RWPE2 (cell line): Measurements from ENCODE around the gene KIF21B.
A peak's percentile ranks its signal among the peaks of the same experiment; 100 is the strongest.
"Not testable (repeated sequence)": the region's sequence is repeated elsewhere in the genome, so short reads cannot be mapped to it uniquely, and the experiment has no call there.

Experiments used
- ATAC-seq: fragments of 200-7000 bp; cut with Tn5 transposase; 3 replicates; pipeline ENCODE4 v1.9.1; 2021; ENCODE audit warnings: low read depth
- DNase-seq: peaks from one replicate; pipeline ENCODE4 v3.0.0-alpha.2; 2020; ENCODE audit warnings: low spot score
- H3K27ac ChIP-seq: fragments of 450-650 bp; 2 replicates; pipeline ENCODE4 v1.5.1; 2017; ENCODE audit warnings: mild to moderate bottlenecking; ENCODE audit not compliant: poor library complexity, severe bottlenecking
- H3K27me3 ChIP-seq: fragments of 250-450 bp; sonication (Bioruptor Pico); 2 replicates; pipeline ENCODE4 v1.5.1; 2021; ENCODE audit warnings: mild to moderate bottlenecking, moderate library complexity; ENCODE audit not compliant: insufficient read depth, poor library complexity, severe bottlenecking
- H3K36me3 ChIP-seq: fragments of 250-450 bp; sonication (Bioruptor Pico); 2 replicates; pipeline ENCODE4 v1.5.1; 2020; ENCODE audit warnings: low read depth, mild to moderate bottlenecking, moderate library complexity
- H3K4me1 ChIP-seq: fragments of 250-450 bp; sonication (Bioruptor Pico); 2 replicates; pipeline ENCODE4 v1.5.1; 2021; ENCODE audit warnings: mild to moderate bottlenecking, moderate library complexity; ENCODE audit not compliant: insufficient read depth, poor library complexity, severe bottlenecking
- H3K4me3 ChIP-seq: fragments of 250-450 bp; sonication (Bioruptor Pico); 2 replicates; pipeline ENCODE4 v1.5.1; 2021; ENCODE audit warnings: mild to moderate bottlenecking, moderate library complexity; ENCODE audit not compliant: severe bottlenecking
- H3K9me3 ChIP-seq: fragments of 250-450 bp; sonication (Bioruptor Pico); 2 replicates; pipeline ENCODE4 v1.5.1; 2021; ENCODE audit warnings: mild to moderate bottlenecking, moderate library complexity; ENCODE audit not compliant: severe bottlenecking
- CTCF ChIP-seq: fragments of 450-650 bp; IDR thresholded peaks from one replicate; pipeline ENCODE4 v1.5.1; 2017; ENCODE audit warnings: mild to moderate bottlenecking, moderate library complexity; ENCODE audit not compliant: poor library complexity, severe bottlenecking

KIF21B gene

GRCh38 chr1:200963076-200963475 lies 60.4 kb downstream of the KIF21B start:
- ATAC-seq (peak; percentile 85), DNase-seq (no peak)
- Histone ChIP-seq H3K4me1 (no peaks in the 10 kb centered on the region), H3K4me3 (no peak overlapping the region), H3K27me3 (no peaks in the 10 kb centered on the region), H3K9me3 (no peaks in the 10 kb centered on the region), H3K36me3 (no peaks in the 10 kb centered on the region), H3K27ac (no peak overlapping the region)
- no peak for TF ChIP-seq CTCF

GRCh38 chr1:200962631-200963030 lies 60.9 kb downstream of the KIF21B start:
- no peak overlapping the region for H3K4me3 ChIP-seq
- H3K9me3 ChIP-seq: no peaks in the 10 kb centered on the region
- no peaks in the 10 kb centered on the region for H3K36me3 ChIP-seq
- no peak for ATAC-seq
- no peak for DNase-seq
- no peaks in the 10 kb centered on the region for H3K27me3 ChIP-seq
- H3K4me1 ChIP-seq: no peaks in the 10 kb centered on the region
- no peak for TF ChIP-seq CTCF
- no peak overlapping the region for H3K27ac ChIP-seq

- H3K27ac ChIP-seq, H3K9me3 ChIP-seq, H3K4me3 ChIP-seq, H3K27me3 ChIP-seq, ATAC-seq, H3K36me3 ChIP-seq, DNase-seq, H3K4me1 ChIP-seq: not testable (repeated sequence)
Observed at GRCh38 chr1:200962151-200962550, 61.4 kb downstream of the KIF21B start.

- Histone ChIP-seq H3K27ac (no peak overlapping the region), H3K9me3 (no peaks in the 10 kb centered on the region), H3K27me3 (no peaks in the 10 kb centered on the region), H3K4me3 (no peak overlapping the region), H3K36me3 (no peaks in the 10 kb centered on the region), H3K4me1 (no peaks in the 10 kb centered on the region)
- no peak for TF ChIP-seq CTCF
- DNase-seq: no peak
- ATAC-seq: no peak
Observed at GRCh38 chr1:200960948-200961340, 62.6 kb downstream of the KIF21B start.

- Histone ChIP-seq H3K4me1 (no peaks in the 10 kb centered on the region), H3K27me3 (no peaks in the 10 kb centered on the region), H3K27ac (no peak overlapping the region), H3K9me3 (no peaks in the 10 kb centered on the region), H3K4me3 (no peak overlapping the region), H3K36me3 (no peaks in the 10 kb centered on the region)
- TF ChIP-seq CTCF: no peak
- no peak for ATAC-seq
- DNase-seq: no peak
Observed at GRCh38 chr1:200960236-200960947, 63.1 kb downstream of the KIF21B start.
